ENCODE measurements around the gene C16orf46. TPM values are rescaled to one million over a fixed set of nuclear protein-coding genes. Genes with fewer than 3 reads are reported as not detected.

Gene C16orf46
- total RNA-seq, 1 experiment from 2014 or later = 2.0 TPM

- Histone ChIP-seq H3K9ac (ENCODE audit: extremely low read depth, insufficient read length, low read length) (no peak overlapping the region), H2AK5ac (ENCODE audit: insufficient read length, low read length) (no peak overlapping the region), H4K91ac (ENCODE audit: insufficient read length, low read depth, low read length) (no peak overlapping the region), H2BK15ac (ENCODE audit: low read depth, low read length) (no peak overlapping the region), H2BK5ac (ENCODE audit: insufficient read length, low read length) (no peak overlapping the region), H3K23me2 (ENCODE audit: insufficient read length, low read depth, low read length, poor library complexity, severe bottlenecking) (no peaks in the 10 kb centered on the region), H3K79me2 (ENCODE audit: insufficient read depth, low read length) (peaks cover 7% of the 10 kb centered on the region; the same call in 1 of the 2 replicates), H3T11ph (ENCODE audit: low read length) (no peak overlapping the region), H3K23ac (ENCODE audit: insufficient read length, low read depth, low read length) (no peak overlapping the region), H4K5ac (ENCODE audit: insufficient read length, low read depth, low read length) (no peak overlapping the region), H3K4me2 (ENCODE audit: insufficient read depth, insufficient read length, low read length) (peak overlapping the region; percentile 11), H2BK20ac (ENCODE audit: low read depth, low read length, poor library complexity, severe bottlenecking) (no peak overlapping the region), H3K18ac (ENCODE audit: insufficient read length, low read depth, low read length) (no peak overlapping the region), H3K4ac (ENCODE audit: low read depth, low read length) (no peak overlapping the region), H2BK12ac (ENCODE audit: insufficient read length, low read depth, low read length) (no peak overlapping the region), H3K14ac (ENCODE audit: insufficient read depth, low read length) (no peak overlapping the region), H3K79me1 (ENCODE audit: insufficient read depth, low read depth, low read length, poor library complexity, severe bottlenecking) (no peaks in the 10 kb centered on the region), H3K9me3 (ENCODE audit: control insufficient read depth, low read depth, low read length) (no peaks in the 10 kb centered on the region), H4K20me1 (ENCODE audit: control insufficient read depth, insufficient read depth, insufficient read length) (no peaks in the 10 kb centered on the region), H2AFZ (ENCODE audit: low read length) (no peak overlapping the region), H3K4me1 (ENCODE audit: insufficient read depth, low read length) (no peaks in the 10 kb centered on the region), H4K8ac (replicated peaks; ENCODE audit: insufficient read length, low read depth, low read length) (no peak overlapping the region), H3K27ac (ENCODE audit: insufficient read length, low read depth, low read length) (no peak overlapping the region), H3K56ac (ENCODE audit: insufficient read length, low read depth, low read length) (no peak overlapping the region), H3K27me3 (ENCODE audit: insufficient read depth, low read length) (no peaks in the 10 kb centered on the region), H2BK120ac (ENCODE audit: low read depth, low read length, poor library complexity, severe bottlenecking) (no peak overlapping the region)
- peak overlapping the region; percentile 79 to 89 for H3K4me3 Mint-ChIP-seq
- peaks cover 3 to 22% (median 16%) of the 10 kb centered on the region in 3 experiments; a peak in 6 of 7 replicates for H3K36me3 Mint-ChIP-seq (ENCODE audit: insufficient read depth in 1 of 3, low read depth in 3 of 3)
- no peak for TF ChIP-seq CTCF (conservative IDR thresholded peaks at IDR 0.05)
- H3K9me3 Mint-ChIP-seq = no peaks in the 10 kb centered on the region
- DNase-seq = no peak
- H3K27ac Mint-ChIP-seq = peak overlapping the region in 1 of 3 experiments; percentile 93; a peak in 2 of 7 replicates
- peaks cover 4 to 14% of the 10 kb centered on the region in 2 experiments for H3K4me1 Mint-ChIP-seq
- H3K27me3 Mint-ChIP-seq (ENCODE audit: low read depth) = no peaks in the 10 kb centered on the region; the same call in 1 of the 2 replicates
- no CpG with 5 or more reads among the region's 21 CpGs for WGBS (ENCODE audit: extremely low coverage, insufficient read length, low lambda C conversion rate)
Measured at GRCh38 chr16:81094771-81095251, 17.8 kb upstream of the C16orf46 start.
